SHP77 (cell line): ENCODE measurements around the gene ANO1.

Experiments
- DNase-seq, 2 experiments: peaks; one replicate each; lab custom pipeline; 2025; lab: John Stamatoyannopoulos, UW

ANO1 gene

GRCh38 chr11:70138403-70138802 lies 60.3 kb downstream of the ANO1 start:
- no peak for DNase-seq

DNA sequence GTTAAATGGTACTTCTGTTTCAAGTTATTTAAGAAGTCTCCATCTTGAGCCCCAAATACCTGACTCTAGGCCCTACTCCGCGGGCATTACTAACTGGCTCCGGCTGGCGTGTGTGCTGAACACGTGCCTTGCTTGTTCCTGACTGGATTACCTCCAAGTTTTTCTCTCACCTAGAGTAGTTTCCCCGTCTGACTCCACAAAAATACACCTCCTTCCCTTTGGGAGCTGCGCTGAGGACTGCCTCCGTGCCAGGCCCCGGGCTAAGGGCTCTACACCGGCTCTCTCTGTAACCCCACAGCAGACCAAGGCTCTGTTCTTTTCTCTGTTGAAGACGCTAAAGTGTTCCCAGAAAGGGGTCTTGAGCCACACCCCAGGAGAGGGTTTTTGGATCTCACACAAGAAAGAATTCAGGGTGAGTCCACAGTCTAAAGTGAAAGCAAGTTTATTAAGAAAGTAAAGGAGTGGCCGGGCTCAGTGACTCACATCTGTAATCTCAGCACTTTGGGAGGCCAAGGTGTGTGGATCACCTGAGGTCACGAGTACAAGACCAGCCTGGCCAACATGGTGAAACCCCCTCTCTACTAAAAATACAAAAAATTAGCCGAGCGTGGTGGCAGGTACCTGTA lies 61.8 kb downstream of the ANO1 start:
- DNase-seq: no peak

DNA sequence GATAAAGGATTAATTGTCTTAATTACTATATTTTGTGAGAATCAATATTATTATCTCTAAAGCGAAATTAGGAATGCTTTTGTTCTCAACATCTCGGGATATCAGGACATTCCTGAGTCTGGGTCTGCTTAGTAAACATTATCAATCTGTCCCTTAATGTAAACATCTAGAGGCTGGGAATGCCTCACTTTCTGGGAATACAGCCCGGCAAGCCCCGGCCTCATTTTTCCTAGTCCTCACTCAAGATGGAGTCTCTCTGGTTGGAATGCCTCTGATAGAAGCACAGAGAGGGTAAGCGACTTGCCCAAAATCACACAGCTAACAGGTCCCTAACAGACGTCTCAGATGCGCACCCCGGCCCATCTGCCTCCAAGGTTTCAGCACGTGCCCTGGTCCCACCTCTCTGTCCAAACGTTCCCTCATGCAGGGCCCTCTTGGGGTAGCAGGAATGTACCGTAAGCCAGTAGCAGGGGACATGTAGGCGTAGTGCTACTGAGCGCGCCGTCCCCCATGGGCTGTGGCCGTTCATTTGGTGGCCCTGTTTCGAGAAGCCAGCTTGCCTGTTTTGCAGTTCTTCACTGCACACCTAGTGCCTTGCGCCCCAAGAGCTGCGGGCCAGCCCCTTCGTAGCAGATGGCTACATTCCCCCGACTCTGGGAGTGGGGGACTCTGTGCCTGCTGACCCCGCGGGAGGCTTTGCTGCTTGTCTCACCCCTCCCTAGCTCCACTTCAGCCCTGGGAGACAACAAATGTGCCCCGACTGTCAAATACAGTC lies 62.8 kb downstream of the ANO1 start:
- no peak for DNase-seq

DNA sequence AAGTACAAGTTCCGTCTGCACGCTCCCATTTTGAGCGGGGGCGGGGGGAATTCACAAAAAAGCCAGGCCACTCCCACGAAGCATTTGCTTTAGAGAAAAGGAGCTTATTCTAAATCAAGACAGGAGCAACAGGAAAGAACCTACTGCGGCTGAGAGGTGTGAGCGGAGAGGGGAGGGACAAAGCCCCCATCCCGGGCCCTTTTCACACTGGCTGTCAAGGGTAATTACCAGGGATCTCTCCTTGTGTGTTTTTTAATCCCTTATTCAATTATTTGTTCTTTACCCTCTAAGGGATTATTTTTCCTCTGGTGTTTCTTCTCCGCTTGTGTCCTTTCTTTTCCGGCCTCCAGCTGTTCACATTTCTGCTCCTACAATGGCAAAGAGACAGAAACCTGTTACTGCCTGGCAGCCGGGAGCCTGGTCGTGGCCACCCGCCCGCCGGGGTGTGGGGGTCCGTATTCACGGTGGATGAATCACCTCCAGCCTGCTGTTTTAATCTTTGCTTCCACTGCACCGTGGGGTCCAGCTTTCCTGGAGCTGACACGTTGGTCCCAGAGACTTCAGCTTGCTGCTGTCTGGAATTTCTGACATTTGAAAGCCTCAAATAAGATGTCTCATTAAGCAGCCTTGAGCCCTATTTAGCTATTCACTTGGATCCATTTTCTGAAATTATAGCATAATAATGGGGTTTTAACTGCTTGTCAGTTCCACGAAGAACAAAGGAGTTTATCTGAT lies 63.5 kb downstream of the ANO1 start:
- DNase-seq: no peak

- DNase-seq: no peak
Measured at GRCh38 chr11:70142221-70142875, 64.2 kb downstream of the ANO1 start.

- DNase-seq: no peak
Measured at GRCh38 chr11:70144262-70144661, 66.1 kb downstream of the ANO1 start.

DNA sequence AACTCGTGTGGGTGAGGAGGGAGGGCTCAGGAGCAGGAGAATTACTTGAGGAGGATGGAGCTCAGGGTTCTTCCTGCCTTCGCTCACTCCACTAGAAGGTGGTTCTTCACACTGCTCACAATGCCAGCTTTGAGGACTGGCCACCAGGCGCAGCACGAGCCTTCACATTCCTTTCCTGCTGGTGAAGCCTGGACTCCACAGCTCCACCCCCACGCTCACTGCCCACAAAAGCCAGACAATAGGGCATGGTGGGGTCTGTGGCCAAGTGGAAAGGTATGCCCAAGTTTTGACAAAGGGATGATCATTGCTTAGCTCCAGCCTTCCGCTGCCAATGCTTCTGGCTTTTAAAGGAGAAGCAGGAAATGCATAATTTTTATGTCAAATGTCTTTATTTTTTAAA lies 67.0 kb downstream of the ANO1 start:
- DNase-seq: no peak

DNA sequence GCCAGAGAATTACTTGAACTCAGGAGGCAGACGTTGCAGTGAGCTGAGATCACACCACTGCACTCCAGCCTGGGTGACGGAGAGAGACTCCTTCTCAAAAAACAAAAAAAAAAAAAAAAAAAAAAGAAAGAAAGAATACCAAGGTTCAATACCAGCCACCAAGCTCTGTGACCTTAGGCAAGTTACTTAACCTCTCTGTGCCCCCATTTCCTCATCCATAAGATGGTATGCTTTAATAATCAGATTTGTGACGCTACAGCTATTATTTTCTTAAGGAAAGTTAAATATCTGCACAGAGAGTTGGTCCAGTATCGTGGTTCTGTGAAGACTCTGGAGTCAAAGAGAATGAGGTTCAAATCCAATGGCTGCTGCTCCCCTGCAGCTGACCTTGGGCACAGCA lies 67.7 kb downstream of the ANO1 start:
- no peak for DNase-seq

GRCh38 chr11:70146299-70146698 lies 68.2 kb downstream of the ANO1 start:
- no peak for DNase-seq

DNA sequence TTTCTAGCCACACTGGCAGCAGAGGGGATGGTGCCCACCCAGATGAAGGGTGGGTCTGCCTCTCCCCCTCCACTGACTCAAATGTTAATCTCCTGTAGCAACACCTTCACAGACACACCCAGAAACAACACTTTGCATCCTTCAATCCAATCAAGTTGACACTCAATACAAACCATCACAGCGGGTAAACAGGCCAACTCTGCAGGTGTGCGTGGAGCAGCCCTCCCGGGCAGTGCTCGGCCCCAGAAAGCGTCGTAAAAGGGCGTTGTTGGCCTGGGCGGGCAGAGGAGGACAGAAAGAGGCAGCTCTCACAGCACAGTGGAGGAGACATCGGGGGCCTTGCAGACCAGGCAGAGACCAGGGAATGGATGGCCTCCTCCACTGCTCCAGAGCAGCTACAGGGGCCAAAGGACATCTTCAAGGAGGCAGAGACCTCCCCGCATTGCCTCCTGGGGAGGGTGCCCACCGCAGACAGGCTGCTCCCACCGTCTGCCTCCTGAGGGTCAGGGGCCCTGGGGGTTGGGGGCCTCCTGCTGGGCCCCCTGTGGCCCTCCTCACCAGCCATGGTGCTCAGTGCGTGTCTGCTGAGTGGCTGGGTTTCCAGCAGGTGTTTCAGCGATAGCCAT lies 68.9 kb downstream of the ANO1 start:
- no peak for DNase-seq

- DNase-seq: no peak
Measured at GRCh38 chr11:70147668-70148067, 69.6 kb downstream of the ANO1 start.

DNA sequence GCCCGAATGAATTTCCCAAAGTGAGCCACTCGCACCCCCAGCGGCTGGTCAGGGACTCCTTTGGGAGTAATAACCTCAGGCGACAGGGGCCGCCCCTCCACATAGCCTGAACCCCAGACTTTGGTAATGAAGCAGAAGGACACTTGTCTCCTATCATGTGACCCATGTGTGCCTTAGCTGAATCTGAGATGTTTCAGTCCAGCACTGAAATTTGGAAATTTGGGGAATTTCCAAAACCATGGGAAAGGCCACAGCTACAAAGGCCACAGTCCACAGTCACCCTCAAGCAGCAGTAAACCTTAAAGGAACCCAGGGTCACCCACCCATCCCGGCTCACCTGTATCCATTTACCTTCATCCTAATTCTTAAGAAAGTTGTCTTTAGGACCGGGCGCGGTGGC lies 73.6 kb downstream of the ANO1 start:
- no peak for DNase-seq

DNA sequence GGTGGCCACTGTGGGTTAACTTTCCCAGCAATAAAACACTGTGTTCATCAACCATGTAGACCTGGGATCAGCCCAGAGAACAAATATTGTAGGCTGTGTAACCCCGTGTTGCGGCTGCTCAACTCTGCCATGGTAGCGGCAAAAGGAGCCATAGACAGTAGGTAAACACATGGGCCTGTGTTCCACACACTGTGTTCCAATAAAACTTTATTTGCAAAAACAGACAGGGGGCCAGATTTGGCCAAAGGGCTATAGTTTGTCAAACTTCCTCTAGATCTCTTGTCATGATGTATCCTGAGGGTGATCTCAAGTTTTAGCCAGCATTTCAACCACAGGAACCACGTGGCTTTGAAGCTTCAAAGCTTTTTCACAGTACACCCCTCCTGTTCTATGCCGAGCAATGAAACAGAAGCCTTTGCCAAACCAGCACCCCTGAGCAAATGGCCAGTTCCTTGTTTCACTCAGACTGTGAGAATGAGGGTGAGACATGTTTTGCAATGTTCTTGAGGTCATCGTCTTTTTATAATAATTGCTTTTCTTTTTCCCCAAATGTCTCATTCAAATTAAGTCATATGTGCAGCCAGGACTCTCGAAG lies 75.1 kb downstream of the ANO1 start:
- DNase-seq: no peak

DNA sequence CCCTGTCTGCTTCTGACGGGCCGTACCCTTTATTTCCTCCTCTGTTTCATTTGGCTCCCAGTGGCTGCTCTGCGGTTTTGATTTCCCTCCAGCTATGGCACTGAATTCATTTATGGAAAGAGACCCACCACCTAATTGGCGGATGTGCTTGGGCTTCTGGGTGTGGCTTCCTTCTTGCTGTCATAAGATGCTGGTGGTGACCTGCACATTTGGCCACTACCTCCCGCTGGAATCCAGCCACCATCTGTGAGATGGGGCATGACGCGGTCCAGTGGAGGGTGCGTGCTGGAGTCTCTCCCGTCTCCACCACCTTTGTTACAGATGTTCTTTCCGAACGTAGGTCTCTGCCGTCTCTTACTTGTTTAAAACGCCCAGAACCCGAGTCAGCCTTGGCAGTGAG lies 77.3 kb downstream of the ANO1 start:
- no peak for DNase-seq

GRCh38 chr11:70156291-70157037 lies 78.3 kb downstream of the ANO1 start:
- no peak for DNase-seq

DNA sequence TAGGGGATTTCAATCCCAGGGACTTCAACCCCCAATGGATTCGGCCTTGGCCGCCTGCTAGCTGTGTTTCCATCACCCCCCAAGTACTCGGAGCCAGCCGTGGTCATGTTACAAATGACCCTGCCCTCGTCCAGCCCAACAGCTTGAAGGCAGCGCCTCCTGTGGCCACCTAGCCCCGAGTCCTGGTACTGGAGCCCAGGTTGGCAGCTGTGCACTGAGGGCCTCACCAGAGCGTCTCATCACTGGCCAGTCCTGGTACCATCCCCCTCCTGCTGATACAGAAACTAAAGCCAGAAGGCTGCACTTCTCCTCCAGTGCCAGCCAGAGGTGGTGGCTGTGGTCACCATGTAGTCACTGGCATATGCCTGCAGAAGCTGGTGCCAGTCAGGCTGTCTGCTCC lies 80.1 kb downstream of the ANO1 start:
- peak; percentile 27 to 55 for DNase-seq

DNA sequence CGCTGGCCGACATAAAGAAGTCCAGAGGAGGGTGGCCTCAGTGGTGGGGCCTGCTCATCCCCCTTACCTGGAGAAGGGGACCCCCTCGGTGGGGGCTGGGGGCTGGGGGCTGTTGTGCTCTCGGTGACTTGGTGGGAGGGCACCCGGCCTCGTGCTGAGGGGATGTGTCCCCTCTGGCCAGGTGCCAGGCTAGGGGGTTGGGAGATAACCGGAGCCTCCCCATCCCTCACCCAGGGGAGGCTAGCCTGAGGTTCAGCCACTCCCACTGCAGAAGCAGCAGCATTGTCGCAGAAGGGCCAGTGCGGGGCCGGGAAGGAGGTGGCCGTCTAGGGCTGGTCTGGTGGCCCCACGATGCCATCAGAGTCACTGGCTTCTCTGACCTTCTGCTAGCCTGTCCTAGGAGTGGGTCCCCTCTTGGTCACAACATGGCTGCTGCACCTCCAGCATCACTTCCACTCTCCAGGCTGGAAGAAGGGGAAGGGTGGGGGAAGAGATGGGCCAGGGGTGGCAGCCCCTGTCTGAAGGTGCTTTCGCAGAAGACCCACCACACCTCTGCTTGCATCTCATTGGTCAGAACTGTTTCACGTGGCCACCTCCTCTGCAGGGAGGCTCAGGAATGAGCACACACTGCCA lies 80.8 kb downstream of the ANO1 start:
- DNase-seq: no peak

GRCh38 chr11:70159627-70160570 lies 81.8 kb downstream of the ANO1 start:
- DNase-seq: peak in 1 of 2 experiments; percentile 3

- DNase-seq: no peak
Measured at GRCh38 chr11:70161043-70161625, 83.0 kb downstream of the ANO1 start.
